ENCODE results near the gene DNAH10.

- TF ChIP-seq POLR2AphosphoS5 (IDR thresholded peaks at IDR 0.05) = no peak
- no peak for TF ChIP-seq POLR2A (IDR thresholded peaks at IDR 0.05)
- TF ChIP-seq CTCF (IDR thresholded peaks at IDR 0.05) = no peak
- no peak for TF ChIP-seq EP300 (IDR thresholded peaks at IDR 0.05; ENCODE audit: low read depth)
Observed at GRCh38 chr12:123941624-123942237, 179.6 kb downstream of the DNAH10 start.
